Tibial nerve (tissue), 4 donors: ENCODE measurements around the gene ZFAND6. TPM values are rescaled to one million over a fixed set of nuclear protein-coding genes. Genes with fewer than 3 reads are reported as not detected.

Experiments used
- DNase-seq, 2 donors: peaks; one replicate each; pipeline ENCODE4 v3.0.0-alpha.2; 2019; ENCODE audit warnings: low spot score in 2 of 2
- H3K27ac ChIP-seq, 4 donors: fragments of 200-600 bp; sonication (generic) in 3 of 4; one replicate each; pipeline ENCODE4 v1.5.1; 2017 to 2019; ENCODE audit warnings: mild to moderate bottlenecking in 1 of 4
- H3K27me3 ChIP-seq, 2 donors: fragments of 200-600 bp; sonication (generic) in 1 of 2; one replicate each; pipeline versions ENCODE4 v1.5.1 to v1.6.0; 2017 to 2019
- H3K36me3 ChIP-seq, 3 donors: fragments of 200-600 bp; sonication (generic); one replicate each; pipeline ENCODE4 v1.5.1; 2018 to 2019
- H3K4me1 ChIP-seq, 4 donors: fragments of 200-600 bp; sonication (generic) in 3 of 4; one replicate each; pipeline ENCODE4 v1.5.1; 2017 to 2019
- H3K4me3 ChIP-seq, 4 donors: fragments of 200-600 bp; sonication (generic) in 3 of 4; one replicate each; pipeline ENCODE4 v1.5.1; 2017 to 2019; ENCODE audit warnings: mild to moderate bottlenecking in 1 of 4, moderate library complexity in 1 of 4
- H3K9me3 ChIP-seq, 4 donors: fragments of 200-600 bp; sonication (generic) in 3 of 4; one replicate each; pipeline ENCODE4 v1.5.1; 2017 to 2019
- EP300 ChIP-seq, 2 donors: sonication (generic); formaldehyde crosslinking; IDR thresholded peaks; one replicate each; pipeline ENCODE4 v1.6.1; 2017; ENCODE audit warnings: antibody characterized with exemption in 2 of 2, mild to moderate bottlenecking in 1 of 2
- POLR2A ChIP-seq, 2 donors: fragments of 450-650 bp; IDR thresholded peaks; one replicate each; pipeline ENCODE4 v1.6.1; 2017; ENCODE audit warnings: antibody characterized with exemption in 2 of 2, mild to moderate bottlenecking in 2 of 2, moderate library complexity in 2 of 2
- WGBS, 2 donors: methylation state at CpG; one replicate each; pipeline ENCODE4 v1.1.5; 2018; 5-methylcytosine and 5-hydroxymethylcytosine counted together
- total RNA-seq, 4 donors: library from RNA; depleted of rRNA; stranded (reverse); fragments of >200 nt; gene quantifications; one replicate each; pipeline ENCODE4 v1.1.0, GENCODE V29; 2016
- TF ChIP-seq, protein P1 (sequence below), 5 experiments: fragments of 200-600 bp in 3 of 5; fragments of 450-650 bp in 2 of 5; sonication (generic) in 3 of 5; IDR thresholded peaks; one replicate each; pipeline ENCODE4 v1.5.1; 2016 to 2019; ENCODE audit warnings: antibody characterized with exemption in 5 of 5, mild to moderate bottlenecking in 3 of 5, moderate library complexity in 2 of 5

Gene ZFAND6
- total RNA-seq, 4 donors from 2014 or later: 68.6 to 126 (median 88.2) TPM

DNA sequence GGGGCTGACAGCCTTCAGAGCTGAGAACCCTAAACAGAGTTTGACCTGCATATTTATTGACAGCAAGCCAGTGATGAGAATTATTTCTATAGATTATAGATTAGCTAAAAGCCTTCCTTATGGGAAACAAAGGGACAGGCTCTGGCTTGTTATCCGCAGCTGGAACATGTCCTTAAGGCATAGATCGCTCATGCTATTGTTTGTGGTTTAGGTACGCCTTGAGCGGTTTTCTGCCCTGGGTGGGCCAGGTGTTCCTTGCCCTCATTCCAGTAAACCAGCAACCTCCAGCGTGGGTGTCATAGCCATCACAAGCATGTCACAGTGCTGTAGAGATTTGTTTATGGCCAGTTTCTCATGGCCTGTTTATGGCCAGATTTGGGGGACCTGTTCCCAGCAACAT, 83.2 kb downstream of the ZFAND6 start:
- TF ChIP-seq, protein P1, sequence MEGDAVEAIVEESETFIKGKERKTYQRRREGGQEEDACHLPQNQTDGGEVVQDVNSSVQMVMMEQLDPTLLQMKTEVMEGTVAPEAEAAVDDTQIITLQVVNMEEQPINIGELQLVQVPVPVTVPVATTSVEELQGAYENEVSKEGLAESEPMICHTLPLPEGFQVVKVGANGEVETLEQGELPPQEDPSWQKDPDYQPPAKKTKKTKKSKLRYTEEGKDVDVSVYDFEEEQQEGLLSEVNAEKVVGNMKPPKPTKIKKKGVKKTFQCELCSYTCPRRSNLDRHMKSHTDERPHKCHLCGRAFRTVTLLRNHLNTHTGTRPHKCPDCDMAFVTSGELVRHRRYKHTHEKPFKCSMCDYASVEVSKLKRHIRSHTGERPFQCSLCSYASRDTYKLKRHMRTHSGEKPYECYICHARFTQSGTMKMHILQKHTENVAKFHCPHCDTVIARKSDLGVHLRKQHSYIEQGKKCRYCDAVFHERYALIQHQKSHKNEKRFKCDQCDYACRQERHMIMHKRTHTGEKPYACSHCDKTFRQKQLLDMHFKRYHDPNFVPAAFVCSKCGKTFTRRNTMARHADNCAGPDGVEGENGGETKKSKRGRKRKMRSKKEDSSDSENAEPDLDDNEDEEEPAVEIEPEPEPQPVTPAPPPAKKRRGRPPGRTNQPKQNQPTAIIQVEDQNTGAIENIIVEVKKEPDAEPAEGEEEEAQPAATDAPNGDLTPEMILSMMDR (IDR thresholded peaks at IDR 0.05): no peak
- TF ChIP-seq POLR2A (IDR thresholded peaks at IDR 0.05): no peak
- TF ChIP-seq EP300 (IDR thresholded peaks at IDR 0.05): no peak
- no peaks in the 10 kb centered on the region for H3K9me3 ChIP-seq
- H3K27ac ChIP-seq: no peak overlapping the region
- no peaks in the 10 kb centered on the region for H3K36me3 ChIP-seq
- H3K4me3 ChIP-seq: no peak overlapping the region
- DNase-seq: no peak
- H3K4me1 ChIP-seq: no peaks in the 10 kb centered on the region
- WGBS, 2 donors: 86 to 93% methylated on average over 5 of the region's 5 CpGs
- no peaks in the 10 kb centered on the region for H3K27me3 ChIP-seq

DNA sequence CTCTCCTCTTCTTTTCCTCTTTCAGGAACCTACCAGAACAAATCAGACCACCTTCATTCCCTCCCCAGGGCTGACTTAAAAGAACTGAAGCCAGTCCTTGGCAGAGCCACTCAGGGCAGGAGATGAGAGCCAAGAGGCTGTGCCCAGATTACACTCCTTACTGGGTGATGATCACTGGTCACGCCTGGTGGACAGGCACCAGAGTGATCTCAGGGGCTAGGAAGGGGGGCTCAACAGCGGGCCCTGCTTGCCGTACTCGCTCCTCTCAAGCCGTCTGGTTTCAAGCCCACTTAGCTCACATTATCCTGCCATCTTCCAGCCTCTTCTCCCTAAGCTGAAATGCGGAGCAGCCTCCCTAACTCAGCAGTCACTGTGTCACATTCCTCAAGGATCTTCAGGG, 91.7 kb downstream of the ZFAND6 start:
- Histone ChIP-seq H3K36me3 (no peaks in the 10 kb centered on the region), H3K27ac (peak overlapping the region in 1 of 4 donors; percentile 78), H3K4me1 (peaks cover 0 to 26% (median 9%) of the 10 kb centered on the region in 4 donors), H3K27me3 (no peaks in the 10 kb centered on the region), H3K4me3 (no peak overlapping the region), H3K9me3 (no peaks in the 10 kb centered on the region)
- no peak for DNase-seq
- WGBS, 2 donors: 66 to 77% methylated on average over 6 of the region's 6 CpGs
- TF ChIP-seq, protein P1 (IDR thresholded peaks at IDR 0.05): no peak
- no peak for TF ChIP-seq POLR2A (IDR thresholded peaks at IDR 0.05)
- no peak for TF ChIP-seq EP300 (IDR thresholded peaks at IDR 0.05)

DNA sequence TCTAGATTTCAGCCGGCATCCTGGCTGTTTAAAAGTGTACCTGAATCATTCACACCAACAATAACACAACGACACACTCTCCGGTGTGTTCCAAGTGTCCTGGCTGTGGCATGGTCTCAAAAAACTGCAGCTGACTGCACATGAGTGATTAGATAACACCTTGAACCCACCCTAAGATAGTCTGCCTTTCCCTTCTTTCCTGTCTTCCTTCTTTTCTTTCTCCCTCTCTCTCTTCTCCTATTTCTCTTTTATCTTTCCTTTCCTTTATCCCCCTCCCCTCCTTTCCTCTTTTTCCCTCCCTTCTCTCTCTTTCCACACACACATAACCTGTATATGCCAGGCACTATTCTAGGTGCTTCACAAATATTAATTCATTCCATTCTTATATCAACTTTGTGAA, 92.1 kb downstream of the ZFAND6 start:
- DNase-seq: no peak
- Histone ChIP-seq H3K9me3 (no peaks in the 10 kb centered on the region), H3K27ac (peak overlapping the region; percentile 53 to 92 (median 70)), H3K27me3 (no peaks in the 10 kb centered on the region), H3K4me1 (peaks cover 0 to 26% (median 9%) of the 10 kb centered on the region in 4 donors), H3K4me3 (peak overlapping the region in 1 of 4 donors; percentile 68), H3K36me3 (no peaks in the 10 kb centered on the region)
- no peak for TF ChIP-seq POLR2A (IDR thresholded peaks at IDR 0.05)
- TF ChIP-seq, protein P1 (IDR thresholded peaks at IDR 0.05): no peak
- TF ChIP-seq EP300 (IDR thresholded peaks at IDR 0.05): no peak
- WGBS, 2 donors: 72 to 76% methylated on average over 3 of the region's 3 CpGs

DNA sequence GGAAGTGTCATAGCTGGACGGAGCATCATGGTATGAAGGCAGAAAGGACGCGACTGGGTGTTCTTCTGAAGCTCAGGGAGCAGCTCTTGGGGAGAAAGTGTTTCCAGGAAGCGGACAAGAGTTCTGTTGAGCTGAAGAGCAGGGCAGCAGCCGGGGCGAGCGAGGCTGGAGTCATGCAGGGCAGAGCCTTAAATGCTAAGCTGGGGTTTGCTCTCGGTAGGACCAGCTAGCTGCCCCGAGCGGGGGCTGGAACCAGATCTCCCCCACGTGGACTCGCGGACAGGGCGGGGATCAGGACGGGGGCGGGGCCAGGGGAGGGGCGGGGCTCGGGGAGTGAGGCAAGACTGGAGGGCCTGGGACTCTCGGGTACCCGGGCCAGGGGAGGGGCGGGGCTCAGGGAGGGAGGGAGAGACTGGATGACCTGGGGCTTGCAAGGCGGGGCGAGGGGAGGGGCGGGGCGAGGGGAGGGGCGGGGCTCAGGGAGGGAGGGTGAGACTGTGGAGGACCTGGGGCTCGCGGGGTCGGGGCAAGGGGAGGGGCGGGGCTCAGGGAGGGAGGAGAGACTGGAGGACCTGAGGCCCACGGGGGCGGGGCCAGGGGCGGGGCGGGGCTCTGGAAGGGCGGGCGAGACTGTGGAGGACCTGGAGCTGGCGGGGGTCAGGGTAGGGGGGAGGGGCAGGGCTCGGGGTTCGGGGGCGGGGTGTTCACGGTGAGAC, 92.9 kb downstream of the ZFAND6 start:
- Histone ChIP-seq H3K27me3 (no peaks in the 10 kb centered on the region), H3K9me3 (no peaks in the 10 kb centered on the region), H3K27ac (peak overlapping the region; percentile 80 to 92 (median 87)), H3K4me1 (peaks cover 0 to 26% (median 9%) of the 10 kb centered on the region in 4 donors), H3K36me3 (no peaks in the 10 kb centered on the region), H3K4me3 (peak overlapping the region; percentile 57 to 68 (median 65))
- TF ChIP-seq POLR2A (IDR thresholded peaks at IDR 0.05) (peak in 1 of 2 donors; percentile 17), EP300 (IDR thresholded peaks at IDR 0.05) (peak in 1 of 2 donors; percentile 66)
- TF ChIP-seq, protein P1 (IDR thresholded peaks at IDR 0.05): no peak
- 1 to 4% methylated on average over 17 to 20 of the region's 41 CpGs for WGBS, 2 donors
- DNase-seq: peak; percentile 87 to 92
